ENCODE measurements around the gene TAGLN3. TPM values are rescaled to one million over a fixed set of nuclear protein-coding genes. Genes with fewer than 3 reads are reported as not detected.

TAGLN3 gene
- total RNA-seq: 0.74 TPM
- long read RNA-seq, partial matches to known transcripts: 1 of 1 reads
- long read RNA-seq, other reads (novel, unspliced or antisense): 0 of 1 reads

- no peak for TF ChIP-seq CTCF (IDR thresholded peaks at IDR 0.05; ENCODE audit: borderline replicate concordance)
- H3K36me3 ChIP-seq: peaks cover 1% of the 10 kb centered on the region
- H3K4me3 ChIP-seq: peak within 1 kb of the TSS; percentile 61
- intact Hi-C loops (cut with micrococcal nuclease): no loop called here
- no peak within 1 kb of the TSS for H3K27ac ChIP-seq (replicated peaks)
- no peak for DNase-seq
- H3K9me3 ChIP-seq (replicated peaks): no peaks in the 10 kb centered on the region
- H3K4me1 ChIP-seq: peaks cover 16% of the 10 kb centered on the region
- peaks cover 19% of the 10 kb centered on the region for H3K27me3 ChIP-seq (ENCODE audit: low read depth)
Observed at GRCh38 chr3:111998636-111999483, at the start of gene TAGLN3. TAGLN3 (plus strand) TSS chr3:111998922; CDS start chr3:111999423, 501 bp downstream.

- Histone ChIP-seq H3K36me3 (peaks cover 80% of the 10 kb centered on the region), H3K4me1 (peaks cover 39% of the 10 kb centered on the region), H3K4me3 (no peak overlapping the region), H3K27ac (replicated peaks) (no peak overlapping the region), H3K27me3 (ENCODE audit: low read depth) (no peaks in the 10 kb centered on the region), H3K9me3 (replicated peaks) (no peaks in the 10 kb centered on the region)
- intact Hi-C loops (cut with micrococcal nuclease): no loop called here
- no peak for TF ChIP-seq CTCF (IDR thresholded peaks at IDR 0.05; ENCODE audit: borderline replicate concordance)
- DNase-seq: no peak
Observed at GRCh38 chr3:111949712-111950111, 49.0 kb upstream of the TAGLN3 start.

- H3K27ac ChIP-seq (replicated peaks): no peak overlapping the region
- peaks cover 81% of the 10 kb centered on the region for H3K36me3 ChIP-seq
- no peaks in the 10 kb centered on the region for H3K9me3 ChIP-seq (replicated peaks)
- H3K4me1 ChIP-seq: peaks cover 44% of the 10 kb centered on the region
- H3K4me3 ChIP-seq: no peak overlapping the region
- intact Hi-C loops (cut with micrococcal nuclease): no loop called here
- DNase-seq: no peak
- TF ChIP-seq CTCF (IDR thresholded peaks at IDR 0.05; ENCODE audit: borderline replicate concordance): no peak
- no peaks in the 10 kb centered on the region for H3K27me3 ChIP-seq (ENCODE audit: low read depth)
Observed at GRCh38 chr3:111951032-111951431, 47.7 kb upstream of the TAGLN3 start.

- intact Hi-C loops (cut with micrococcal nuclease): no loop called here
- H3K27me3 ChIP-seq (ENCODE audit: low read depth): no peaks in the 10 kb centered on the region
- no peak for TF ChIP-seq CTCF (IDR thresholded peaks at IDR 0.05; ENCODE audit: borderline replicate concordance)
- H3K36me3 ChIP-seq: peaks cover 83% of the 10 kb centered on the region
- no peak overlapping the region for H3K27ac ChIP-seq (replicated peaks)
- H3K4me1 ChIP-seq: peaks cover 46% of the 10 kb centered on the region
- H3K9me3 ChIP-seq (replicated peaks): no peaks in the 10 kb centered on the region
- no peak overlapping the region for H3K4me3 ChIP-seq
- DNase-seq: no peak
Observed at GRCh38 chr3:111952086-111952485, 46.6 kb upstream of the TAGLN3 start.

- Histone ChIP-seq H3K27ac (replicated peaks) (no peak overlapping the region), H3K27me3 (ENCODE audit: low read depth) (no peaks in the 10 kb centered on the region)
Observed at GRCh38 chr3:111952866-111953450, 45.8 kb upstream of the TAGLN3 start.

More at GRCh38 chr3:111952866-111953450, 45.8 kb upstream of the TAGLN3 start:
- H3K36me3 ChIP-seq: peaks cover 78% of the 10 kb centered on the region
- DNase-seq: no peak
- H3K4me1 ChIP-seq: peaks cover 50% of the 10 kb centered on the region
- no peak overlapping the region for H3K4me3 ChIP-seq
- H3K9me3 ChIP-seq (replicated peaks): no peaks in the 10 kb centered on the region
- intact Hi-C loops (cut with micrococcal nuclease): no loop called here
- no peak for TF ChIP-seq CTCF (IDR thresholded peaks at IDR 0.05; ENCODE audit: borderline replicate concordance)

All from left ventricle myocardium inferior (tissue), 1 donor.